IPS-NIHi7 (cell line): ENCODE results near the gene PARP16.

Experiments
- DNase-seq: peaks from one replicate; pipeline ENCODE4 v3.0.0; 2012; ENCODE audit warnings: mixed read lengths; ENCODE audit errors: extremely low spot score

Gene PARP16, protein sequence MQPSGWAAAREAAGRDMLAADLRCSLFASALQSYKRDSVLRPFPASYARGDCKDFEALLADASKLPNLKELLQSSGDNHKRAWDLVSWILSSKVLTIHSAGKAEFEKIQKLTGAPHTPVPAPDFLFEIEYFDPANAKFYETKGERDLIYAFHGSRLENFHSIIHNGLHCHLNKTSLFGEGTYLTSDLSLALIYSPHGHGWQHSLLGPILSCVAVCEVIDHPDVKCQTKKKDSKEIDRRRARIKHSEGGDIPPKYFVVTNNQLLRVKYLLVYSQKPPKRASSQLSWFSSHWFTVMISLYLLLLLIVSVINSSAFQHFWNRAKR

DNA sequence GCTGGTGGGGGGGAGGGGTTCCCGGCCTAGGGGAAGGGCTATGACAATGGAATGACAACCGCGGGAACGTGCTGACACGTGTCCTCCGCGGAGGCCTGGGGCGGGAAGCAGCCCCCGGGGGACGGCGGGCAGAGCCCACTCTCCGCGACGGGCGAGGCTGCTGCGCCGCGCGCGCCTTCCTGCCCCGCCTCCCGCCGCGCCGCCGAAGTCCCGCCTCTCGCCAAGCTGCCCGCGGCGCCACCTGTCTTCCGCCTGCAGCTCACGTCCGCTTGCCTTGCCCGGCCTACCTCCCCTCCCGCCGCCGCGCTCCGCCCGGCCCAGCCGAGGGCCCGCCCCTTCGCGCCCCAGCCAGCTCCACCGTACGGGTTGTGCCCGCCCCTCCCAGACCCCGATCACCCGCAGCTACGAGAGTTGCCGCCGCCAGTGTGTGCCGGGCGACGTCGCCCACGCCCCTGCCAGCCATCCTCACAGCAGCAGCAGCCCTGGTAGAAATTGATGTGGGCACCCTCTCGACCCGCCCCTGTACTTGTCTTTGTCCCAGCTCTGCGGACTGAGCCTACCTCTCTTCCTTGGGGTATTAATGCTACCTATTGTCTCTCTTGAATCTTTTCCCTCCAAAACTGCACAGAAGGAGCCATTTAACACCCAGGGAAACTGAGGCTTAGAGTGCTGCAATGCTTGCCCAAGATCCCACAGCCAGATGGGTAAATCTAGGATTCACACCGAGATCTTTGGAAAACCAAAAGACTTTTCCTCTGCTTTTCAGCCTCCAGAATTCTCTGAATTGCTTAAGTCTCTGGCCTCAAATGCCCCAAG is at the start of gene PARP16:
TSS of gene PARP16 (minus strand) at position 180 of the 816 bp plus-strand sequence. CDS start 457 bp downstream, outside the sequence.
- peak; percentile 93 for DNase-seq

DNA sequence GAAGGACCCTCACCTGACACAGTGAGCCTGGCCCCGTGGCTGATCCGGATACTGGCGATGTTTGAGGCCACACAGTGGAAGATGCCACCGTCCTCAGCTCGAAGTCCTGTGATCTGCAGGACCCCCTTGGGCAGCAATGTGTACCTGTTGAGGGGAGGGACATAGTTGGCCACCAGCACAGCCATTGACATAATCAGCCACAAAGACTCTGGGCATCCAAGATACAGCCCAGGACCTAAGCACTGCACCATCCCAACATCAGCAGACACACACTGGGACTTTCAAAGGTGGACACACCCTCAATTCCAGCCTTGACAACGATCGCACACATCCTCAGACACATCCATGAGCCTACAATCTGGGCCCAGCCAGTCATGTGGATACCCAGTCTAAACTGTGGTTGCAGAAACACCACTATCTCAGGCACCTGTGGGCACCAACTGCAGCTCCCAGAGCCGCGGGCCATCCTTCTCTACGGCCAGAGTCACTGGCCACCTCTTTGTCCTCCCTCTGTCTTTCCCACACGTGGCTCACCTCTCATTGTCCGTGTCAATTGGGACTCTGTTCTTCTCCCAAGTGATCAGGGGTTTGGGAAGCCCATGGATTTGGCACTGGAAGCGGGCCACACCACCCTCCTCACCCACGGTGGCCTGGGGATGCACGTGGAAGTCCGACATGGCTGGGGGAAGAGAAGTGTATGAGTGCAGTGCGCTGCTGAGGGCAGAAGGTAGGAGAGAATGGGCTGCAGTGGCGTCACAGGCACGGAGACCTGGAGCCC is 48.8 kb upstream of the PARP16 start:
- no peak for DNase-seq

DNA sequence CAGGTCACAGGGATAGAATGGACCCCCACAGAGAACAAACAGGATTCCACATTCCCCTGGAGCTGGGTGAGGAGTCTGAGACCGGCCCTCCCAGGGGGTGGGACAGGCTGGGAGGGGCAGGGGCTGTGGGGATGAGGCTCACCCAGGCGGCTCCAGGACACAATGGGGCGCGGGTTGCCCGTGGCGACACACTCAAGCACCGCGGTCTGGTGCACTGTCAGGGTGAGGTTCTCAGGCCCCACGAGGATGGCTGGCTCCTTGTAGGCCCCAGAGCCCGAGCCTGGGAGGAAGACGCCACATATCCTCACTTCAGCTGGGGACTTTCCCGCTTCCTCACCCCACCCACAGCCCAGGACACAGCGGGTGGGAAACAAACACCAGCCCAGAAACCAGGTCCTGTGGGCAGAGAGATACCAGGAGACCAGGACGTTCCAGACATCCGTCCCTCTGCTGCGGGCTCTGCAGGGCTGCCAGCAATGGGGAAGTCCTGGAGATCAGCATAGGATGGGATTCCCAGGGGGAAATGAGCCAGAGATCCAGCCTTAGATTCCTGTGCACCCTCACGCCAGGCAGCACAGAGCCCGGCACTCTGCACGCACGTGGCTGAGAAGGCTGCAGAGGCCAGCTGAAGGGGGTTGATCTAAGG is 48.0 kb upstream of the PARP16 start:
- peak; percentile 61 for DNase-seq

DNA sequence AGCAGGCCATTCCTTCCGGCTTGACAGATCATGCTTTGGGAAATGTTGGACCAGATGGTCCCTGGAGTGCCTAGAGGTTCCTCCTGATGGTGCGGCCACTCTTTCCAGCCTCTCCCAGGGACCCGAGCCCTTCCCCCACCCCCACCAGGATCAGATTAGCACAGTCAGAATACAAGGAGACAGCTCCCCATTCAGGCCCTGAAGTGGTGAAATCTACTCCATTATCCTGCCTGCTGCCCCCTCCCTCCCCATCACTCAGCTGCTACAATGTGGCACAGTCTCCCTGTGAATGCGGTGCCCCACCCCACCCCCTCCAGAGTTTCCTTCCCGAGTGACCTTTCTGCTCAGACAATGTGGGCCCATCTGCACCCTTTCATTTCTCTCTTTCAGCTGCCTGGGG is 47.2 kb upstream of the PARP16 start:
- no peak for DNase-seq

DNA sequence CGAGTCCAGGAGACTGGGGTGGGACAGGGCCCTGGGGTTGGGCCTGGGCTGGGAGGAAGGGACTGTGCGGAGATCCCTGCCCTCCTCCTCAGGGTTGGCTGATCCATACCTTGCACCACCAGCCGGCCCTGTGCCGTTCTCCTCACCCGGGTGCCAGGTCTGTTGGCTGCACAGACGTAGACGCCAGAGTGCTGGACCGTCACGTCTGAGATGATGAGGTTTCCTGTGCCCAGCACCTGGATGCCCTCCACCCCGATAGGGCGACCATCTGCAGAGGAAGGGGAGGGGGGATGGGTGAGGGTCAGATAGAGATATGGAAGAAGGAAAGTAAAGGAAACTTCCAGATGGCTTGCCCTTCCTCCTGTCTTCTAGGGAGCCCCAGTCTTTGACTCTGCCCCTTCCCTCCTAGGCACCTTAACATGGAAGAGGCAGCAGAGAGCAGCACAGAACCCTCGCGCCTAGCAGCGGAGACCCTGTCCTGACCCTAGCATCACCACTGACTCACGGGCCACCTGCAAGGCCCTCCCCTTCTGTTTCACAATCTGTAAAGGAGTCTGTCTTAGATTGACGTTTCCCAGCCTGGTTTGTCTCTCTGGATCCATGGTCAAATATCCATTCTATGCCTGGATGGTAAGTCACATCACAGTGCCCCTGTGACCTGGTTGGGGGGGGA is 46.6 kb upstream of the PARP16 start:
- no peak for DNase-seq

DNA sequence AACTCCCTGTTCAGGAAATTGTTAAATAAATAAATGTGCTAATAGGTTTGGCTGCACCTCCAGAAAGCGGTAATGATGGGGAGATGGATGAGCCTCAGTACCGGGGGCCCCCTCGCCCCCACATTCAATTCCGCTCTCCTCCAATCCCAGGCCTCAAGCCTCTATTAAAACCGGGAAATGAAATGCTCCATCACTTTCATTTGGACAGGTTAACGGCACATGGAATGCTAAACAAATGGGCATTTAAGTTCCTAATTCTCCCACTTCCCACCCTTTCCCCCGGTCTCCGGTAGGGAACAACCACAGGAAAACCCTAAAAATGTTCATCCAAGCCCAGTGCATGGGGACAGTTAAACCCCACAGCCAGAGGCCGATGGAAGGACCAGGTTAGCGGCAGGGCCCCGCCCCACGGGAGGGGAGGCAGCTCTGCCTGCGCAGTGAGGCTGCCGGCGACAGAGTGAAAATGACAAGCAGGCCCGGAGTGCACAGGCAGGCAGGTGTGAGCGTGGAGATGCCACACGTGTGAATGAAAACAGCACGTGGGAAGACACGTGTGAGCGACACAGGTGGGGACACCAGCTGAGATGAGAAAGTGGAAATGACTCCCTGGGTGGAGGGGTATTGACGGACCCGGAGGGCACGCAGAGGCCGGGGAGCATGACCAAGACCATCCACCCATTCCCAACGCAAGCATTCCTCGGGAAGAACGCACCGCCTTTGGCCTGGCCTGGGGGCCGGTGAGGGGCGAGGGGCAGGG is 45.9 kb upstream of the PARP16 start:
- DNase-seq, result no peak

DNA sequence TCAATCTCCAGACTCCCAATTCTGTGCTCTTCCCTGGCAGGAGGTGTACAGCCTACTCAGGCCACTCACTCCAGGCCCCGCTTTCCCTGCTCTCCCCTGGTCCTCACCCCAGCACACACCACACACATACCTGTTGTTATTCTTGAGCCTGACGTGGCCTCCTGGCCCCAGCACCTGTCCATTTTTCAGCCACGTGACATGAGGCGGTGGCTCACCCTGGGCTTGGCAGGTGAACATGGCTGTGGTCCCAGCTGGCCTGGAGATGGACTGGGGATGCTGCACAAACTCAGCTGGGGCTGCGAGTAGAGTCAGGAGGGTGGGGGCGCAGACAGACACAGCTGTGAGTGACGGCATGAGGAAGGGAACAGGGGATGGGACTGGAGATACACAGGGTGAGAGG is 45.1 kb upstream of the PARP16 start:
- no peak for DNase-seq

DNA sequence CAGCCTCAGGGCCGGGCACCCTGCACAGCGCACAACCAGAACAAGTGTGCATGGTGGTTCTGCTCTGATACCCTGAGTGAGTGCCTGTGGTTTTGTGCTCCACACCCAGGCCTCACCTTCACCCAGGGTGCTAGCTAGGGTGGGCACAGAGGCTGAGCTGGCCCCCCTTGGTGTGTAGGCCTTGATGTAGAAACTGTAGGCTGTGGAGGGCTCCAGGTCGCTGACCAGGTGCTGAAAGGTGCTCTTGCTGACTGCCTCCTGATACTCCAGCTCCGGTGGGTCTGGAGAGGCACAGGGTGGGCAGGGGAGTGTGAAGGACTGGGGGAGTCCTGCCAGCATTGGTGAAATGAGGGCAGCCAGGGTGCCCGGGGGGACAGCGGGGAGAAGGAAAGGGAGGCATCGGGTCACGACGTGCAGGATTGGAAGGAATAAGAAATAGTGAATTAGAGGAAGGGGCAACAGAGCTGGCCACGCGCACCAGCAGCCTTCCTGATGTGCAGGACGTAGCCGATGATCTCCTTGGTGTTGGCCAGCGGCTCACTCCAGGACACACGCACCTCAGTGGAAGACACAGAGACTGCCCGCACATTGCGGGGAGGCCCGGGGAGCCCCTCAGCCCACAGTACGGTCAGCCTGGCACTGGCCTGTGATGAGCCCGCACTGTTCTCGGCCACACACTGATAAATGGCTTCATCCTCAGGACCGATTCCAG is 44.4 kb upstream of the PARP16 start:
- DNase-seq, result peak; percentile 36

DNA sequence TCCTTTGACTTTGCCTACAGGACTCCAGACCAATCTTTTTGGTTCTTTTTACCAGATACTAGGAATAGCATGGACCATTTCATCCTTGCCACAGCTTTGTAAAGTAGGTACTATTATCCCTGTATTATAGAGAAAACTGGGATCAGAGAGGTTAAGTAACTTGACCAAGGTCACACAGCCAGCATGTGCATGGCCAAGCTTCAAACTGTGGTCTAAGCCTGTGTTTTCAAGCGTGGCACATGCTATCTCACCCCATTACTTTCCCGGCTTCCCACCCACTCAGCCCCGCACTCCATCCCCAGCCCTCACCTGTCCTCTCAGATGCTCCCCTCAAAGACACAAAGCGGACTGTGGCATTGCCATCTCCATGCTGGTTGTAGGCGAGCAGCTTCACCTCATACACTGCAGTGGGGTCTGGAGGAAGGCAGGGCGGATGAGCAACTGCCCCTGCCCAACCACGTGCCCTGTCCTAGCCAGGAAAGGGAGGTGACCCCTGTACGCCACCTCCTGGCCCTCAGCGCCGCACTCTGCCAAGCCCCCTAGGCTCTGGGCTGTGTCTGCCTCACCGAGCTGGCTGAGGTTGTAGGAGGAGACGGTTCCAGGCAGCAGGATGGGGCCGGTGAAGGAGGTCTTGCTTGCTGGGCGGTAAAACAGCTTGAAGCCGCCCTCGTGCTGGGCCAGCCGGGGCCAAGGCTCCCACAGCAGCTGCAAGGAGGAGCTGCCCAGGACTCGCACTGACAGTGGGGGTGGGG is 43.5 kb upstream of the PARP16 start:
- peak; percentile 11 for DNase-seq

DNA sequence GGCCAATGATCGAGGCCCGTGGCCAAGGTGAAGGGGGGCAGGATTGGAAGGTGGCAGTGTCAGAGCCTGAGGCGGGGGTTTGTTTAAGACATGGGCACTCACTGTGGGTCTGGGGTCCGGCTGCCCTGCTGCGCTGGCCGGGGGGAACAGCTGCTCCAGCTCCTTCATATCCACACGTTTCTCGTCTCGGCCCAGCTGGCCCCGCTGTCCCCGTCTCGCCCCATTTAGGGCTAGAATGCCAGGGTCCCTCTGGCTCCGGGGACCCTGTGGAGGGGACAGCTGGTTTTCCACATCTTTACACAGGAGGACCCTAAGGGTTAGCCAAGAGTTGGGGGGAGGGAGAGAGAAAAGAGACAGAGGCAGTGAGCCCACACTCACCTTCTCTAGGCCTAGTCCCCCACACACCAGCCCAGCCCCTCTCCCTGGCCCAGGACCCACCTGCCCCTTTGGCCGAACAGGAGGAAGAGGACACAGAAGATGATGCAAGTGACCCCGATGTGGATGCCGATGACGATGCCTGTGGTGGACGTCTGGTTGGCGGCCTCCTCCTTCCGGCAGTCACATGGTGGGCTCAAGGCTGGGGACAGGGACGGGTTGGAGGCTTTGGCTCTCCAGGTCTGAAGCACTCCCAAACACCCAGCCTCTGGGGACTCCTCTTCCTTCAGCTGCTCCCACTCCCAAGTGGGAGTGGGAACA is 42.8 kb upstream of the PARP16 start:
- peak; percentile 4 for DNase-seq

DNA sequence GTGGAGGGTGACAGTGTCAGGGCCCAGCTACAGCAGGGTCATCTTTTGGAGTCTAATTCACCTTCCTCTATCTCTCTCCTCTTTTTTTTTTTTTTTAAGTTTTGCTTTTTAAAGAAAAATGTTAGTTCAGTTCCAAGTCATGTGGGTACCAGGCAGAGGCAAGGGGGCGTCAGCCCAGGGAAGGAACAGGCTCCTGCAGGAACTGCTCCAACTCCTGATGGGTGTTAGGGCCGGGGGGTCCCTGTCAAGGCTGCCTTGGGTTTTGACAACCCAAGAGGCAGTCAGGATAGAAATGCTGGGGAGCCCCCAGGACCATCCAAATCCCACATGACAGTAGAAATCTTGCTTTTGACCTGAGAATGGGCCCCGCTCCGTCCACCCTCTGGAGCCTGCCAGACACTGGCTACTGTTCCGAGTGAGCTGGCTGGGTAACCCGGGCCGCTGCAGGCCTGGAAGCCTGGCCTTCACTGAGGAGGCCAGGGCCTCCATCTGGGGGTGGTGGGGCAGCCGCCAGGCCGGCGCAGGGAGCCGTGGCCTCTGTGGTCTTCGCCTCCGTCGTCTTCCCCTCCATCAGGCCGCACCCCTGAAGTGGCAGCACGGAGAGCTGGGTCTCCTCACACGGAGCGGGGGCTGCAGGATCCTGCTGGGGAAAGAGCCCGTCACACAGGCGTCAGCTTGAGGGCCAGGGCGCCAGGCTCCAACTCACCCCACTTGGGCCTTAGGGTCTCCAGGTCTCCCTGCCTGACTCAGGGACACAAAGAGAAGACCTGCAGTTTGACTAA is 42.0 kb upstream of the PARP16 start:
- peak; percentile 2 for DNase-seq

DNA sequence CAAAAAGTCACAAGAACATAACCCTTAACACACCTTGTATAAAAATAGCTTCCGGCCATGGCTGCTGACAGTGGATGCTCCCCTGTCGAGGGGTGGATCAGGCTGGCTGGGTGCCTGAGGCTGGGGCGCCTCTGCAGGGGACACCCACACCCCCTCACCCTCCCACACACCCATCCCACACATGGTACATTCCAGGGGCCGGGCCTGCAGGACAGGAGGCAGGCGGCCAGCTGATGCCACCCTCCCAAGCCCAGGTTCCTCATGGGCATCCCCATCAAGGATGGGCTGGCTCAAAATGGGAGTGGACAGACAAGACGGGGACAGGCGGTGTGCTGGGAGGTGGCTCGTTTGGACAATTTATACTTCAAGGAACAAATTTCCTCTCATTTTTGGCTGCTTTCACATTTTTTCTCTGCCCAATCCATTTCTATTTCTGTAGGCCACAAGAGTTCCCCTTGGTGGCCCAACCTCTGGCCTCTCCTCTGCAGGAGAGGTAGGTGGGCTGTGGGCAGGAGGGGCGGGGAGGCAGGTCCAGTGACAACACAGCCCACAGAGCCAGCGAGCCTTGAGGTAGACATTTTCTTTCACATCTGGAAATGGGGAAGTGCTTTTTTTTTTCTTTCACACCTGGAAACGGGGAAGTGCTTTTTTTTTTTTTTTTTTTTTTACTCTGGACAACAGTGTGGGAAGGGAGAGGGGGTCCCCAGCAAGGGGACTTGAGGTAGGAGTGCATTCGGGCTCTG is 41.1 kb upstream of the PARP16 start:
- peak; percentile 3 for DNase-seq

DNA sequence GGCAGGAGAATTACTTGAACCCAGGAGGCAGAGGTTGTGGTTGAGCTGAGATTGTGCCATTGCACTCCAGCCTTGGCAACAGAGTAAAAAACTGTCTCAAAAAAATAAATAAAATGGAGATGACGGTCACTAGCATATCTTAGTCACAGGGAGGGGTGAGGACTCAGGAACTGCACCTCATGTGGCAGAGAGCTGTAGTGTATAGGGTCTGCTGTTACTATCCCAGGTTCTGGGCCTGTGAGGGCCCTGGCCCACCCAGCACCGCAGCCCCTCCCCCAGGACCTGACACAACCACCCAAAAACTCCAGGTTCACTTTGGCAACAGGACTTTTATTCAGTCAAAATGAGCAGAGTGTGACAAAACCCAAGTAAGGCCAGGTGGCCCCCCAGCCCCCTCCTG is 40.1 kb upstream of the PARP16 start:
- no peak for DNase-seq

DNA sequence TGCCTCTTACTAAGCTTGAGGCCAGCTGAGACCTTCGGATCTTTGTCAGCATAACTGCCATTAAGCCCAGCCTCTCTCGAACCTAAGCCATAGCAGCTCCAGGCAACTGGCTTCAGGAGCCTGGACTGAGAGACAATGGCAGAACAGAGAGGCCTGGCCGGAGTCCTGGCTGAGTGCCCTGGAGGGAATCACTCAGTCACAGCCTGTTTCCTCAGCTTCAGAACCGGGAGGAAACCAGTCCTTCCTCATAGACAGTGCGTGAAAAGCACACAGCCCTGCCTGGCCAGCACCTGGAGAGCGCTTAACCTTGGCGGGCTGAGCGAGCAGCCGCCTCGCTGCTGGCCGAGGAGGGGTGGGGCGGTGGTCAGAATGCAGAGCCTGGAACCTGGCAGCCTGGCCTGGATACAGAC is 39.4 kb upstream of the PARP16 start:
- peak; percentile 72 for DNase-seq

DNA sequence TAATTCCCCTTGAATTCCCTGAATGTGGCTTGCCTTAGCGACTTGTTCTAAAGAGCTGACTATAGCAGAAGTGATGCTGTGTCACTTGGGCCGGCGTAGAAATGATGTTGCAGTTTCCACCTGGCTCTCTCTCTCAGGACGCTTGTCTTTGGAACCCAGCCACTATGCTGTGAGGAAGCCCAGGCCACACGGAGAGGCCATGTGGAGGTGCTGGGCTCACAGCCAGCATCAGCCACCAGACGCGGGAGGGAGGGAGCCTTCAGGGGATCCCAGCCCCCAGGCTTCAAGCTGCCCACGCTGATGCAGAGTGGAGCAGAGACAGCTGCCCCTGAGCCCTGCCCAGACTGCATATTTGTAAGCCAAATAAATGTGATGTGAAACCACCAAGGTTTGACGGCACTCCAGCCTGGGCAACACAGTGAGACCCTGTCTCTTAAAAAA is 36.4 kb upstream of the PARP16 start:
- peak; percentile 11 for DNase-seq

DNA sequence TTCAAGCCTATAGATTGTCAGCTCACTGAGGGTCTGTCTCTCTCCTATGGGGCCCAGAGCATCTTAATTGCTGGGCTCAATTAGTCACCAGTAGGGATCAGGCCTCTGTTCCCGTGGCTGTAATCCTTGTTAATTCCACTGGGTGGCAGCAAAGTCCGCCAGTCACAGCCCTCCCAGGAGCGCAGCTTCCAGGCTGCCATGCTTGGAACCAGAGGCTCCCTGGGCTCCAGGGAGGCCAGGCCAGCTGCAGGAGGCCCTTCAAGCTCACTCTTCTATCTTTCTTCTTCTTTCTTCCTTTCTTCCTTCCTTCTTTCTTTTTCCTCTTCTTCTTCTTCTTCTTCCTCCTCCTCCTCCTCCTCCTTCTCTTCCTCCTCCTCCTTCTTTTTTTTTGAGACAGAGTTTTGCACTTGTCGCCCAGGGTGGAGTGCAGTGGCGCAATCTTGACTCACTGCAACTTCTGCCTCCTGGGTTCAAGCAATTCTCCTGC is 32.2 kb upstream of the PARP16 start:
- peak; percentile 94 for DNase-seq
